GM23338 (cell line): Measurements from ENCODE around the gene CNTNAP2. TPM values are rescaled to one million over a fixed set of nuclear protein-coding genes. Genes with fewer than 3 reads are reported as not detected.

ENCODE experiments used
- ATAC-seq: fragments of 200-7000 bp; cut with Tn5 transposase; 3 replicates; pipeline ENCODE4 v1.9.1; 2020
- DNase-seq: peaks from one replicate; pipeline ENCODE4 v3.0.0-alpha.2; 2015; ENCODE audit warnings: low spot score
- H2AFZ ChIP-seq: fragments of 200-600 bp; sonication (generic); 2 replicates; pipeline ENCODE4 v1.8.0; 2016; ENCODE audit warnings: antibody characterized with exemption, mild to moderate bottlenecking, moderate library complexity
- H3F3A ChIP-seq: fragments of 200-600 bp; sonication (generic); replicated peaks from 2 replicates; pipeline ENCODE4 v1.8.0; 2017; ENCODE audit warnings: antibody characterized with exemption, mixed run types, low read depth
- H3K27ac ChIP-seq: fragments of 200-600 bp; sonication (generic); 2 replicates; pipeline ENCODE4 v1.6.1; 2016; ENCODE audit warnings: low read depth
- H3K27me3 ChIP-seq: fragments of 200-600 bp; sonication (generic); 2 replicates; pipeline ENCODE4 v1.8.0; 2016; ENCODE audit warnings: mild to moderate bottlenecking, mixed run types, moderate library complexity; ENCODE audit not compliant: insufficient read depth
- H3K36me3 ChIP-seq: fragments of 200-600 bp; sonication (generic); 2 replicates; pipeline ENCODE4 v1.8.0; 2016; ENCODE audit warnings: mild to moderate bottlenecking; ENCODE audit not compliant: insufficient read depth
- H3K4me1 ChIP-seq: fragments of 200-600 bp; sonication (generic); 2 replicates; pipeline ENCODE4 v1.8.0; 2016; ENCODE audit warnings: mild to moderate bottlenecking, moderate library complexity; ENCODE audit not compliant: insufficient read depth
- H3K4me2 ChIP-seq: fragments of 200-600 bp; sonication (generic); 2 replicates; pipeline ENCODE4 v1.7.1; 2017; ENCODE audit warnings: mixed run types
- H3K4me3 ChIP-seq: fragments of 200-600 bp; sonication (generic); 2 replicates; pipeline ENCODE4 v1.6.1; 2016; ENCODE audit warnings: mixed run types
- H3K79me2 ChIP-seq: fragments of 200-600 bp; sonication (generic); replicated peaks from 2 replicates; pipeline ENCODE4 v1.8.0; 2017; ENCODE audit warnings: mild to moderate bottlenecking; ENCODE audit not compliant: insufficient read depth
- H3K9me2 ChIP-seq: fragments of 200-600 bp; sonication (generic); 2 replicates; pipeline ENCODE4 v1.8.0; 2017; ENCODE audit not compliant: insufficient read depth
- H4K20me1 ChIP-seq: fragments of 200-600 bp; sonication (generic); replicated peaks from 2 replicates; pipeline ENCODE4 v1.8.0; 2017; ENCODE audit warnings: mild to moderate bottlenecking; ENCODE audit not compliant: insufficient read depth
- H3K27ac Mint-ChIP-seq: 2 replicates; pipeline ENCODE4 v1.8.0; 2020; ENCODE audit warnings: inconsistent platforms, mild to moderate bottlenecking, moderate library complexity, mixed read lengths
- H3K27me3 Mint-ChIP-seq: 3 replicates; pipeline ENCODE4 v1.8.0; 2022; ENCODE audit warnings: low read depth, mild to moderate bottlenecking, moderate library complexity, mixed read lengths, inconsistent platforms; ENCODE audit not compliant: insufficient read depth, poor library complexity
- H3K36me3 Mint-ChIP-seq: 3 replicates; pipeline ENCODE4 v1.8.0; 2021; ENCODE audit warnings: low read depth, mild to moderate bottlenecking, inconsistent platforms, moderate library complexity, mixed read lengths
- H3K4me1 Mint-ChIP-seq: 3 replicates; pipeline ENCODE4 v1.8.0; 2020; ENCODE audit warnings: mild to moderate bottlenecking, inconsistent platforms, mixed read lengths
- H3K4me3 Mint-ChIP-seq: 3 replicates; pipeline ENCODE4 v1.8.0; 2021; ENCODE audit warnings: moderate library complexity, mild to moderate bottlenecking, inconsistent platforms, mixed read lengths
- H3K9me3 Mint-ChIP-seq: 3 replicates; pipeline ENCODE4 v1.8.0; 2020; ENCODE audit warnings: moderate library complexity, mild to moderate bottlenecking, inconsistent platforms, mixed read lengths
- CREB1 ChIP-seq: fragments of 250-450 bp; sonication (Bioruptor Pico); IDR thresholded peaks from 2 replicates; pipeline ENCODE4 v1.5.0; 2020; ENCODE audit warnings: low read depth, mild to moderate bottlenecking, moderate library complexity
- EZH2 ChIP-seq: fragments of 200-600 bp; sonication (generic); IDR thresholded peaks from one replicate; pipeline ENCODE4 v1.8.0; 2017; ENCODE audit warnings: antibody characterized with exemption, mild to moderate bottlenecking, low read depth; ENCODE audit not compliant: unreplicated experiment
- EZH2phosphoT487 ChIP-seq: fragments of 200-600 bp; sonication (generic); IDR thresholded peaks from one replicate; pipeline ENCODE4 v1.8.1; 2018; ENCODE audit warnings: antibody characterized with exemption; ENCODE audit not compliant: unreplicated experiment
- JUNB ChIP-seq: IDR thresholded peaks from one replicate; pipeline ENCODE4 v1.6.1; 2016; ENCODE audit warnings: antibody characterized with exemption; ENCODE audit not compliant: unreplicated experiment
- NANOG ChIP-seq: IDR thresholded peaks from 2 replicates; pipeline ENCODE4 v1.6.1; 2016; ENCODE audit warnings: antibody characterized with exemption, borderline replicate concordance
- POLR2AphosphoS5 ChIP-seq: IDR thresholded peaks from 2 replicates; pipeline ENCODE4 v1.6.1; 2016; ENCODE audit warnings: antibody characterized with exemption, low read depth
- REST ChIP-seq: IDR thresholded peaks from one replicate; pipeline ENCODE4 v1.6.1; 2018; ENCODE audit warnings: antibody characterized with exemption; ENCODE audit not compliant: unreplicated experiment
- STAT1 ChIP-seq: IDR thresholded peaks from one replicate; pipeline ENCODE4 v1.6.1; 2016; ENCODE audit warnings: antibody characterized with exemption; ENCODE audit not compliant: unreplicated experiment
- ZNF114 ChIP-seq: fragments of 250-450 bp; sonication (Bioruptor Pico); IDR thresholded peaks from 2 replicates; pipeline ENCODE4 v1.5.0; 2020; ENCODE audit warnings: mild to moderate bottlenecking, moderate library complexity
- ZNF331 ChIP-seq: fragments of 250-450 bp; sonication (Bioruptor Pico); IDR thresholded peaks from 2 replicates; pipeline ENCODE4 v1.5.0; 2020; ENCODE audit warnings: low read depth, mild to moderate bottlenecking, moderate library complexity
- polyA plus RNA-seq: library from polyadenylated mRNA; unstranded; fragments of >200 nt; fragmentation: Nextera tagmentation; extraction: Ambion mirVana; gene quantifications from 2 replicates; pipeline ENCODE4 v1.2.1, GENCODE V29; 2016
- total RNA-seq: library from RNA; depleted of rRNA; stranded (reverse); fragments of >200 nt; shearing (Covaris generic); gene quantifications from 2 replicates; pipeline ENCODE4 v1.2.3, GENCODE V29; 2014
- TF ChIP-seq, protein P1 (sequence below): IDR thresholded peaks from 2 replicates; pipeline ENCODE4 v1.6.1; 2016; ENCODE audit warnings: antibody characterized with exemption
- TF ChIP-seq, protein P2 (sequence below): fragments of 250-450 bp; sonication (Bioruptor Pico); IDR thresholded peaks from 2 replicates; pipeline ENCODE4 v1.5.0; 2020; ENCODE audit warnings: mild to moderate bottlenecking, moderate library complexity
- TF ChIP-seq, protein P3 (sequence below), 2 experiments: fragments of 200-600 bp in 1 of 2; sonication (generic) in 1 of 2; conservative IDR thresholded peaks; 2 replicates each; pipeline versions ENCODE4 v1.5.1 to v1.6.1; 2016 to 2017; ENCODE audit warnings: antibody characterized with exemption in 2 of 2, low read depth in 2 of 2, mild to moderate bottlenecking in 2 of 2, moderate library complexity in 1 of 2

Gene CNTNAP2
- total and polyA plus RNA-seq, 2 experiments from 2014 or later = 38.2 to 61.3 TPM

DNA sequence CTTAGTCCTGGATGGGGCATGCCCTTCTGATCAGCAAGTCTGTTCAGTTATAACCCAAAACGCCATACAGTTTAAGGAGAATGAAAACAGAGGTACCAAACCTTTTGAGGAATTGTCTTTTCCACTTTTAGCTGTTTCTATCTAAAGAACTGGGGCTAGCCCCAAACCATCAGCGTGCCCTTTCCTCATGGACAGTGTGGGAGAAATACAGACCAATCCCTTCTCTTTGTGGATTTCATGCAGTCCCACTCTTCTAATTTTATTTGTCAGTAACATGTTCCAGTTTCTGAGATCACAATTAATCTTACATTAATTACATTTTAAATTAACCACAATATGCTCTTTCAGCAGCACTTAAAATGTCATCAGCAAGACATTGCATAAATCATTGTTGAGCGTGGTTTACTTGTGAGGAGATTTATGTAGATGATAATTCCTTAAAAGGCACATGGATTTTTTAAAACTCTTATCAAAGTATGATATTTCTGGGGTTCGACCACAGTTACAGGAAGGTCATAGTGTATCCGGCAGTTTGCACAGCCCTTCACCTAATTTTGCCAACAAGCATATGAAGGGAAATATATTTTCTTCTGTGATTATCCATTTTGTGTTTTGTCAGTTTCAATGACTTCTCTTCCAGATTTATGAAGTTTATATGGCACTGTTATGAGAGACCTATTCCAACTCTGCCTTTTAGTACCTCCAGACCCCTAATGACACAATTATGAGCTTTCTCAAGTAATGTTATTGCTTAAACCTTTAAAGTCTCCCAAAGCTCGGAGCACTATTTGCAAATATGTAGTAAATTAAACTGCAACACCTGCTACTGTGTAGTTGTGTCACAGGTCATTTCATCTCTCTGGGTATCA is 1605.6 kb downstream of the CNTNAP2 start:
- H3K4me1 Mint-ChIP-seq = no peaks in the 10 kb centered on the region; the same call in 2 of the 3 replicates
- peaks cover 4% of the 10 kb centered on the region; the same call in 2 of the 3 replicates for H3K9me3 Mint-ChIP-seq
- no peak overlapping the region for H3K4me3 ChIP-seq
- H2AFZ ChIP-seq = no peak overlapping the region
- H3K79me2 ChIP-seq = no peaks in the 10 kb centered on the region
- no peak overlapping the region for H3K27ac ChIP-seq
- H3K27me3 Mint-ChIP-seq = no peaks in the 10 kb centered on the region
- 0 out of 2 replicates have a peak, but pooled peaks cover 4% of the 10 kb centered on the region for H3K36me3 ChIP-seq
- no peaks in the 10 kb centered on the region for H3F3A ChIP-seq
- ATAC-seq (no peak), DNase-seq (no peak)
- H3K27ac Mint-ChIP-seq = no peak overlapping the region
- TF ChIP-seq ZNF114 (CRISPR knock-in tag) (no peak), EZH2 (no peak), STAT1 (no peak), EZH2phosphoT487 (no peak), CREB1 (CRISPR knock-in tag) (no peak), NANOG (no peak), POLR2AphosphoS5 (no peak), JUNB (no peak), ZNF331 (CRISPR knock-in tag) (no peak), REST (no peak)
- TF ChIP-seq, protein P1, sequence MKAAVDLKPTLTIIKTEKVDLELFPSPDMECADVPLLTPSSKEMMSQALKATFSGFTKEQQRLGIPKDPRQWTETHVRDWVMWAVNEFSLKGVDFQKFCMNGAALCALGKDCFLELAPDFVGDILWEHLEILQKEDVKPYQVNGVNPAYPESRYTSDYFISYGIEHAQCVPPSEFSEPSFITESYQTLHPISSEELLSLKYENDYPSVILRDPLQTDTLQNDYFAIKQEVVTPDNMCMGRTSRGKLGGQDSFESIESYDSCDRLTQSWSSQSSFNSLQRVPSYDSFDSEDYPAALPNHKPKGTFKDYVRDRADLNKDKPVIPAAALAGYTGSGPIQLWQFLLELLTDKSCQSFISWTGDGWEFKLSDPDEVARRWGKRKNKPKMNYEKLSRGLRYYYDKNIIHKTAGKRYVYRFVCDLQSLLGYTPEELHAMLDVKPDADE = no peak
- TF ChIP-seq, protein P2, sequence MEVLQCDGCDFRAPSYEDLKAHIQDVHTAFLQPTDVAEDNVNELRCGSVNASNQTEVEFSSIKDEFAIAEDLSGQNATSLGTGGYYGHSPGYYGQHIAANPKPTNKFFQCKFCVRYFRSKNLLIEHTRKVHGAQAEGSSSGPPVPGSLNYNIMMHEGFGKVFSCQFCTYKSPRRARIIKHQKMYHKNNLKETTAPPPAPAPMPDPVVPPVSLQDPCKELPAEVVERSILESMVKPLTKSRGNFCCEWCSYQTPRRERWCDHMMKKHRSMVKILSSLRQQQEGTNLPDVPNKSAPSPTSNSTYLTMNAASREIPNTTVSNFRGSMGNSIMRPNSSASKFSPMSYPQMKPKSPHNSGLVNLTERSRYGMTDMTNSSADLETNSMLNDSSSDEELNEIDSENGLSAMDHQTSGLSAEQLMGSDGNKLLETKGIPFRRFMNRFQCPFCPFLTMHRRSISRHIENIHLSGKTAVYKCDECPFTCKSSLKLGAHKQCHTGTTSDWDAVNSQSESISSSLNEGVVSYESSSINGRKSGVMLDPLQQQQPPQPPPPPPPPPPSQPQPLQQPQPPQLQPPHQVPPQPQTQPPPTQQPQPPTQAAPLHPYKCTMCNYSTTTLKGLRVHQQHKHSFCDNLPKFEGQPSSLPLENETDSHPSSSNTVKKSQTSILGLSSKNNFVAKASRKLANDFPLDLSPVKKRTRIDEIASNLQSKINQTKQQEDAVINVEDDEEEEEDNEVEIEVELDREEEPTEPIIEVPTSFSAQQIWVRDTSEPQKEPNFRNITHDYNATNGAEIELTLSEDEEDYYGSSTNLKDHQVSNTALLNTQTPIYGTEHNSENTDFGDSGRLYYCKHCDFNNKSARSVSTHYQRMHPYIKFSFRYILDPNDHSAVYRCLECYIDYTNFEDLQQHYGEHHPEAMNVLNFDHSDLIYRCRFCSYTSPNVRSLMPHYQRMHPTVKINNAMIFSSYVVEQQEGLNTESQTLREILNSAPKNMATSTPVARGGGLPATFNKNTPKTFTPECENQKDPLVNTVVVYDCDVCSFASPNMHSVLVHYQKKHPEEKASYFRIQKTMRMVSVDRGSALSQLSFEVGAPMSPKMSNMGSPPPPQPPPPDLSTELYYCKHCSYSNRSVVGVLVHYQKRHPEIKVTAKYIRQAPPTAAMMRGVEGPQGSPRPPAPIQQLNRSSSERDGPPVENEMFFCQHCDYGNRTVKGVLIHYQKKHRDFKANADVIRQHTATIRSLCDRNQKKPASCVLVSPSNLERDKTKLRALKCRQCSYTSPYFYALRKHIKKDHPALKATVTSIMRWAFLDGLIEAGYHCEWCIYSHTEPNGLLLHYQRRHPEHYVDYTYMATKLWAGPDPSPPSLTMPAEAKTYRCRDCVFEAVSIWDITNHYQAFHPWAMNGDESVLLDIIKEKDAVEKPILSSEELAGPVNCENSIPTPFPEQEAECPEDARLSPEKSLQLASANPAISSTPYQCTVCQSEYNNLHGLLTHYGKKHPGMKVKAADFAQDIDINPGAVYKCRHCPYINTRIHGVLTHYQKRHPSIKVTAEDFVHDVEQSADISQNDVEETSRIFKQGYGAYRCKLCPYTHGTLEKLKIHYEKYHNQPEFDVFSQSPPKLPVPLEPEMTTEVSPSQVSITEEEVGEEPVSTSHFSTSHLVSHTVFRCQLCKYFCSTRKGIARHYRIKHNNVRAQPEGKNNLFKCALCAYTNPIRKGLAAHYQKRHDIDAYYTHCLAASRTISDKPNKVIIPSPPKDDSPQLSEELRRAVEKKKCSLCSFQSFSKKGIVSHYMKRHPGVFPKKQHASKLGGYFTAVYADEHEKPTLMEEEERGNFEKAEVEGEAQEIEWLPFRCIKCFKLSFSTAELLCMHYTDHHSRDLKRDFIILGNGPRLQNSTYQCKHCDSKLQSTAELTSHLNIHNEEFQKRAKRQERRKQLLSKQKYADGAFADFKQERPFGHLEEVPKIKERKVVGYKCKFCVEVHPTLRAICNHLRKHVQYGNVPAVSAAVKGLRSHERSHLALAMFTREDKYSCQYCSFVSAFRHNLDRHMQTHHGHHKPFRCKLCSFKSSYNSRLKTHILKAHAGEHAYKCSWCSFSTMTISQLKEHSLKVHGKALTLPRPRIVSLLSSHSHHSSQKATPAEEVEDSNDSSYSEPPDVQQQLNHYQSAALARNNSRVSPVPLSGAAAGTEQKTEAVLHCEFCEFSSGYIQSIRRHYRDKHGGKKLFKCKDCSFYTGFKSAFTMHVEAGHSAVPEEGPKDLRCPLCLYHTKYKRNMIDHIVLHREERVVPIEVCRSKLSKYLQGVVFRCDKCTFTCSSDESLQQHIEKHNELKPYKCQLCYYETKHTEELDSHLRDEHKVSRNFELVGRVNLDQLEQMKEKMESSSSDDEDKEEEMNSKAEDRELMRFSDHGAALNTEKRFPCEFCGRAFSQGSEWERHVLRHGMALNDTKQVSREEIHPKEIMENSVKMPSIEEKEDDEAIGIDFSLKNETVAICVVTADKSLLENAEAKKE (CRISPR knock-in tag) = no peak
- TF ChIP-seq, protein P3, sequence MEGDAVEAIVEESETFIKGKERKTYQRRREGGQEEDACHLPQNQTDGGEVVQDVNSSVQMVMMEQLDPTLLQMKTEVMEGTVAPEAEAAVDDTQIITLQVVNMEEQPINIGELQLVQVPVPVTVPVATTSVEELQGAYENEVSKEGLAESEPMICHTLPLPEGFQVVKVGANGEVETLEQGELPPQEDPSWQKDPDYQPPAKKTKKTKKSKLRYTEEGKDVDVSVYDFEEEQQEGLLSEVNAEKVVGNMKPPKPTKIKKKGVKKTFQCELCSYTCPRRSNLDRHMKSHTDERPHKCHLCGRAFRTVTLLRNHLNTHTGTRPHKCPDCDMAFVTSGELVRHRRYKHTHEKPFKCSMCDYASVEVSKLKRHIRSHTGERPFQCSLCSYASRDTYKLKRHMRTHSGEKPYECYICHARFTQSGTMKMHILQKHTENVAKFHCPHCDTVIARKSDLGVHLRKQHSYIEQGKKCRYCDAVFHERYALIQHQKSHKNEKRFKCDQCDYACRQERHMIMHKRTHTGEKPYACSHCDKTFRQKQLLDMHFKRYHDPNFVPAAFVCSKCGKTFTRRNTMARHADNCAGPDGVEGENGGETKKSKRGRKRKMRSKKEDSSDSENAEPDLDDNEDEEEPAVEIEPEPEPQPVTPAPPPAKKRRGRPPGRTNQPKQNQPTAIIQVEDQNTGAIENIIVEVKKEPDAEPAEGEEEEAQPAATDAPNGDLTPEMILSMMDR (conservative IDR thresholded peaks at IDR 0.05; ENCODE audit: low read depth in 2 of 2) = no peak
- H3K4me1 ChIP-seq = no peaks in the 10 kb centered on the region
- no peaks in the 10 kb centered on the region for H3K36me3 Mint-ChIP-seq
- H4K20me1 ChIP-seq = no peaks in the 10 kb centered on the region
- no peak overlapping the region for H3K4me2 ChIP-seq
- no peaks in the 10 kb centered on the region for H3K27me3 ChIP-seq
- no peak overlapping the region for H3K4me3 Mint-ChIP-seq
- no peaks in the 10 kb centered on the region for H3K9me2 ChIP-seq
